K562 (cell line): Measurements from ENCODE around the gene ATXN1. TPM values are rescaled to one million over a fixed set of nuclear protein-coding genes. Genes with fewer than 3 reads are reported as not detected.

Experiments used
- ARHGAP35 ChIP-seq: fragments of 450-650 bp; IDR thresholded peaks from 2 replicates; pipeline ENCODE4 v1.6.1; 2018; ENCODE audit not compliant: partially characterized antibody
- CEBPB ChIP-seq: fragments of 450-650 bp; IDR thresholded peaks from 2 replicates; pipeline ENCODE4 v1.6.1; 2016; ENCODE audit warnings: missing genetic modification characterization, missing compliant biosample characterization
- LARP7 ChIP-seq: fragments of 450-650 bp; IDR thresholded peaks from 2 replicates; pipeline ENCODE4 v1.6.1; 2016
- MAFF ChIP-seq: IDR thresholded peaks from 2 replicates; pipeline ENCODE4 v1.6.1; 2012; ENCODE audit warnings: low read length, improper control_type of control experiment
- MTF1 ChIP-seq: fragments of 250-450 bp; sonication (Bioruptor Pico); IDR thresholded peaks from 2 replicates; pipeline ENCODE4 v1.9.0; 2021; ENCODE audit warnings: moderate library complexity, mild to moderate bottlenecking, inconsistent platforms, borderline replicate concordance
- NCOR1 ChIP-seq: fragments of 450-650 bp; IDR thresholded peaks from 2 replicates; pipeline ENCODE4 v1.6.1; 2016; ENCODE audit warnings: mild to moderate bottlenecking, moderate library complexity
- TAL1 ChIP-seq: fragments of 450-650 bp; IDR thresholded peaks from 2 replicates; pipeline ENCODE4 v1.6.1; 2016; ENCODE audit warnings: mild to moderate bottlenecking
- TCFL5 ChIP-seq: fragments of 250-450 bp; sonication (Bioruptor Pico); conservative IDR thresholded peaks from 2 replicates; pipeline ENCODE4 v1.6.1; 2021; ENCODE audit warnings: mild to moderate bottlenecking, moderate library complexity, matching md5 sums
- TFAM ChIP-seq: fragments of 250-450 bp; sonication (Bioruptor Pico); conservative IDR thresholded peaks from 2 replicates; pipeline ENCODE4 v1.5.0; 2021; ENCODE audit warnings: mild to moderate bottlenecking, moderate library complexity
- U2AF2 ChIP-seq: fragments of 200-400 bp; formaldehyde crosslinking; optimal IDR thresholded peaks from 2 replicates; pipeline ENCODE3; 2017; ENCODE audit warnings: low read depth, mild to moderate bottlenecking, low read length
- YY1 ChIP-seq, 3 experiments: IDR thresholded peaks; 2 replicates each; pipeline ENCODE4 v1.6.1; 2011; ENCODE audit warnings: low read length in 2 of 3, mild to moderate bottlenecking in 2 of 3, moderate library complexity in 2 of 3, borderline replicate concordance in 1 of 3, control low read depth in 1 of 3, low read depth in 1 of 3; ENCODE audit not compliant: insufficient read depth in 3 of 3, insufficient replicate concordance in 2 of 3, control insufficient read depth in 1 of 3, insufficient read length in 1 of 3; ENCODE audit errors: extremely low read depth in 1 of 3
- ZBTB1 ChIP-seq: sonication (generic); formaldehyde crosslinking; IDR thresholded peaks from 2 replicates; pipeline ENCODE4 v1.8.1; 2023; ENCODE audit warnings: missing genetic modification reagents, low read depth, mild to moderate bottlenecking, borderline replicate concordance
- ZKSCAN3 ChIP-seq: fragments of 250-450 bp; sonication (Bioruptor Pico); IDR thresholded peaks from 2 replicates; pipeline ENCODE4 v1.4.0; 2020
- ZNF165 ChIP-seq: fragments of 250-450 bp; sonication (Bioruptor Pico); IDR thresholded peaks from 2 replicates; pipeline ENCODE4 v1.4.0; 2020; ENCODE audit warnings: borderline replicate concordance
- ZNF316 ChIP-seq: fragments of 450-650 bp; IDR thresholded peaks from 2 replicates; pipeline ENCODE4 v1.6.1; 2016
- polyA plus RNA-seq, 8 experiments: library from polyadenylated mRNA; depleted of rRNA in 4 of 8; stranded (reverse) in 5 of 8; unstranded in 3 of 8; fragments of >200 nt; fragmentation: Nextera tagmentation in 2 of 8; fragmentation: Illumina TruSeq in 1 of 8; extraction: Ambion mirVana in 2 of 8; extraction: Trizol in 1 of 8; gene quantifications; 2 replicates each; pipeline versions ENCODE4 v1.2.1 to v1.2.3, GENCODE V29; 2011 to 2014; ENCODE audit warnings: inconsistent platforms in 1 of 8, missing spikeins in 1 of 8
- total RNA-seq, 7 experiments: library from RNA; depleted of rRNA in 6 of 7; stranded (reverse); fragments of >200 nt in 6 of 7; fragmentation: Illumina TruSeq in 2 of 7; extraction: Trizol in 2 of 7; gene quantifications; 2 replicates each; pipeline versions ENCODE4 v1.2.1 to v1.2.3, GENCODE V29; 2011 to 2021; ENCODE audit warnings: low replicate concordance in 1 of 7
- TF ChIP-seq, protein P1 (sequence below): fragments of 450-650 bp; IDR thresholded peaks from 2 replicates; pipeline ENCODE4 v1.7.1; 2018; ENCODE audit warnings: mild to moderate bottlenecking, low read depth; ENCODE audit not compliant: partially characterized antibody
- TF ChIP-seq, protein P2 (sequence below): sonication (generic); formaldehyde crosslinking; IDR thresholded peaks from 2 replicates; pipeline ENCODE4 v1.8.0; 2023; ENCODE audit warnings: mild to moderate bottlenecking, missing genetic modification reagents
- TF ChIP-seq, protein P3 (sequence below): sonication (generic); formaldehyde crosslinking; IDR thresholded peaks from 2 replicates; pipeline ENCODE4 v1.9.0; 2022; ENCODE audit warnings: mild to moderate bottlenecking, missing genetic modification reagents
- TF ChIP-seq, protein P4 (sequence below): fragments of 250-450 bp; sonication (Bioruptor Pico); IDR thresholded peaks from 2 replicates; pipeline ENCODE4 v1.4.0; 2020; ENCODE audit warnings: mild to moderate bottlenecking, moderate library complexity, borderline replicate concordance

ATXN1 gene
- total and polyA plus RNA-seq, 9 of the 15 experiments (the other 6 are each of a cell fraction or from before 2014, with no cell fraction given): under 0.01 to 1.2 (median 0.58) TPM

DNA sequence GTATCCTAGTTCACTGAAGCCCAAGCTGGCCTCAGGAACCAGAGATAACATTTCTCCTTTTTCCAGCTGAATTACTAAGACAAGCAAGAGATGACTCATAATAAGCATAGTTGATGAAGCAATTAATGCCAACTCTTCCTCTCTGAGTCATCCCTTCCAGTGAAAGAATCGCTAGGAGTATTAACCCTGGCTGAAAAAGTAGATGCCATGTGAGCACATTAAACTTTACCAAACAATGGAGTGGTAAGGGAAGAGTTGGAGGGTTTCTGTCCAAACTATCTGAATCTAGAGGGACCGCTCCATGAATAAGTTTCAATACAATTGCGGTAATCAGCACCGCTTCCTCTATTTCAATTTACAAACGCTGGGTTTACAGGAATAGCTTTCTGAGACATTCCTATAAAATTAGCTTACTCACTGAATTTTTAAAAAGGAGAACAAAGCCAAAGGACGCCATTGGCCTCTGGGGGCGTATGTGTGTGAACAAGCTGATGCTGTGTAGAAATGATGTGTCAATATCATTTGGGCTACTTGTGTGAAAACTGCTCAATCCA lies 48.3 kb downstream of the ATXN1 start (continued):
- no peak for TF ChIP-seq TCFL5
- no peak for TF ChIP-seq TFAM
- TF ChIP-seq, protein P1, sequence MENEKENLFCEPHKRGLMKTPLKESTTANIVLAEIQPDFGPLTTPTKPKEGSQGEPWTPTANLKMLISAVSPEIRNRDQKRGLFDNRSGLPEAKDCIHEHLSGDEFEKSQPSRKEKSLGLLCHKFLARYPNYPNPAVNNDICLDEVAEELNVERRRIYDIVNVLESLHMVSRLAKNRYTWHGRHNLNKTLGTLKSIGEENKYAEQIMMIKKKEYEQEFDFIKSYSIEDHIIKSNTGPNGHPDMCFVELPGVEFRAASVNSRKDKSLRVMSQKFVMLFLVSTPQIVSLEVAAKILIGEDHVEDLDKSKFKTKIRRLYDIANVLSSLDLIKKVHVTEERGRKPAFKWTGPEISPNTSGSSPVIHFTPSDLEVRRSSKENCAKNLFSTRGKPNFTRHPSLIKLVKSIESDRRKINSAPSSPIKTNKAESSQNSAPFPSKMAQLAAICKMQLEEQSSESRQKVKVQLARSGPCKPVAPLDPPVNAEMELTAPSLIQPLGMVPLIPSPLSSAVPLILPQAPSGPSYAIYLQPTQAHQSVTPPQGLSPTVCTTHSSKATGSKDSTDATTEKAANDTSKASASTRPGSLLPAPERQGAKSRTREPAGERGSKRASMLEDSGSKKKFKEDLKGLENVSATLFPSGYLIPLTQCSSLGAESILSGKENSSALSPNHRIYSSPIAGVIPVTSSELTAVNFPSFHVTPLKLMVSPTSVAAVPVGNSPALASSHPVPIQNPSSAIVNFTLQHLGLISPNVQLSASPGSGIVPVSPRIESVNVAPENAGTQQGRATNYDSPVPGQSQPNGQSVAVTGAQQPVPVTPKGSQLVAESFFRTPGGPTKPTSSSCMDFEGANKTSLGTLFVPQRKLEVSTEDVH: no peak
- TF ChIP-seq TAL1: peak; percentile 70
- no peak for TF ChIP-seq ZNF165 (CRISPR knock-in tag)
- TF ChIP-seq ZNF316: peak; percentile 45
- no peak for TF ChIP-seq MTF1
- no peak for TF ChIP-seq LARP7
- TF ChIP-seq YY1 (IDR thresholded peaks at IDR 0.05; ENCODE audit: borderline replicate concordance in 1 of 3, control insufficient read depth in 1 of 3, extremely low read depth in 1 of 3, insufficient read depth in 3 of 3, insufficient read length in 1 of 3, insufficient replicate concordance in 2 of 3, low read depth in 1 of 3, low read length in 2 of 3): no peak
- no peak for TF ChIP-seq NCOR1
- TF ChIP-seq ARHGAP35: no peak
- 0 out of 2 replicates have a peak, but pooled peaks have one; percentile 36 for TF ChIP-seq CEBPB (tag)
- no peak for TF ChIP-seq MAFF
- no peak for TF ChIP-seq ZKSCAN3 (CRISPR knock-in tag)
- TF ChIP-seq ZBTB1: no peak
- TF ChIP-seq, protein P2, sequence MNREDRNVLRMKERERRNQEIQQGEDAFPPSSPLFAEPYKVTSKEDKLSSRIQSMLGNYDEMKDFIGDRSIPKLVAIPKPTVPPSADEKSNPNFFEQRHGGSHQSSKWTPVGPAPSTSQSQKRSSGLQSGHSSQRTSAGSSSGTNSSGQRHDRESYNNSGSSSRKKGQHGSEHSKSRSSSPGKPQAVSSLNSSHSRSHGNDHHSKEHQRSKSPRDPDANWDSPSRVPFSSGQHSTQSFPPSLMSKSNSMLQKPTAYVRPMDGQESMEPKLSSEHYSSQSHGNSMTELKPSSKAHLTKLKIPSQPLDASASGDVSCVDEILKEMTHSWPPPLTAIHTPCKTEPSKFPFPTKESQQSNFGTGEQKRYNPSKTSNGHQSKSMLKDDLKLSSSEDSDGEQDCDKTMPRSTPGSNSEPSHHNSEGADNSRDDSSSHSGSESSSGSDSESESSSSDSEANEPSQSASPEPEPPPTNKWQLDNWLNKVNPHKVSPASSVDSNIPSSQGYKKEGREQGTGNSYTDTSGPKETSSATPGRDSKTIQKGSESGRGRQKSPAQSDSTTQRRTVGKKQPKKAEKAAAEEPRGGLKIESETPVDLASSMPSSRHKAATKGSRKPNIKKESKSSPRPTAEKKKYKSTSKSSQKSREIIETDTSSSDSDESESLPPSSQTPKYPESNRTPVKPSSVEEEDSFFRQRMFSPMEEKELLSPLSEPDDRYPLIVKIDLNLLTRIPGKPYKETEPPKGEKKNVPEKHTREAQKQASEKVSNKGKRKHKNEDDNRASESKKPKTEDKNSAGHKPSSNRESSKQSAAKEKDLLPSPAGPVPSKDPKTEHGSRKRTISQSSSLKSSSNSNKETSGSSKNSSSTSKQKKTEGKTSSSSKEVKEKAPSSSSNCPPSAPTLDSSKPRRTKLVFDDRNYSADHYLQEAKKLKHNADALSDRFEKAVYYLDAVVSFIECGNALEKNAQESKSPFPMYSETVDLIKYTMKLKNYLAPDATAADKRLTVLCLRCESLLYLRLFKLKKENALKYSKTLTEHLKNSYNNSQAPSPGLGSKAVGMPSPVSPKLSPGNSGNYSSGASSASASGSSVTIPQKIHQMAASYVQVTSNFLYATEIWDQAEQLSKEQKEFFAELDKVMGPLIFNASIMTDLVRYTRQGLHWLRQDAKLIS (CRISPR knock-in tag): no peak
- no peak for TF ChIP-seq U2AF2
- TF ChIP-seq, protein P3, sequence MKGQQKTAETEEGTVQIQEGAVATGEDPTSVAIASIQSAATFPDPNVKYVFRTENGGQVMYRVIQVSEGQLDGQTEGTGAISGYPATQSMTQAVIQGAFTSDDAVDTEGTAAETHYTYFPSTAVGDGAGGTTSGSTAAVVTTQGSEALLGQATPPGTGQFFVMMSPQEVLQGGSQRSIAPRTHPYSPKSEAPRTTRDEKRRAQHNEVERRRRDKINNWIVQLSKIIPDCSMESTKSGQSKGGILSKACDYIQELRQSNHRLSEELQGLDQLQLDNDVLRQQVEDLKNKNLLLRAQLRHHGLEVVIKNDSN (CRISPR knock-in tag): no peak
- TF ChIP-seq, protein P4, sequence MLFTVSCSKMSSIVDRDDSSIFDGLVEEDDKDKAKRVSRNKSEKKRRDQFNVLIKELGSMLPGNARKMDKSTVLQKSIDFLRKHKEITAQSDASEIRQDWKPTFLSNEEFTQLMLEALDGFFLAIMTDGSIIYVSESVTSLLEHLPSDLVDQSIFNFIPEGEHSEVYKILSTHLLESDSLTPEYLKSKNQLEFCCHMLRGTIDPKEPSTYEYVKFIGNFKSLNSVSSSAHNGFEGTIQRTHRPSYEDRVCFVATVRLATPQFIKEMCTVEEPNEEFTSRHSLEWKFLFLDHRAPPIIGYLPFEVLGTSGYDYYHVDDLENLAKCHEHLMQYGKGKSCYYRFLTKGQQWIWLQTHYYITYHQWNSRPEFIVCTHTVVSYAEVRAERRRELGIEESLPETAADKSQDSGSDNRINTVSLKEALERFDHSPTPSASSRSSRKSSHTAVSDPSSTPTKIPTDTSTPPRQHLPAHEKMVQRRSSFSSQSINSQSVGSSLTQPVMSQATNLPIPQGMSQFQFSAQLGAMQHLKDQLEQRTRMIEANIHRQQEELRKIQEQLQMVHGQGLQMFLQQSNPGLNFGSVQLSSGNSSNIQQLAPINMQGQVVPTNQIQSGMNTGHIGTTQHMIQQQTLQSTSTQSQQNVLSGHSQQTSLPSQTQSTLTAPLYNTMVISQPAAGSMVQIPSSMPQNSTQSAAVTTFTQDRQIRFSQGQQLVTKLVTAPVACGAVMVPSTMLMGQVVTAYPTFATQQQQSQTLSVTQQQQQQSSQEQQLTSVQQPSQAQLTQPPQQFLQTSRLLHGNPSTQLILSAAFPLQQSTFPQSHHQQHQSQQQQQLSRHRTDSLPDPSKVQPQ: no peak
